HUES64 (cell line): Measurements from ENCODE around the gene GPC6.
A peak's percentile ranks its signal among the peaks of the same experiment; 100 is the strongest.

ENCODE experiments used
- H3K27ac ChIP-seq: 2 replicates; pipeline ENCODE4 v1.7.0; 2013; ENCODE audit warnings: low read depth, low read length, inconsistent platforms
- H3K27me3 ChIP-seq: 2 replicates; pipeline ENCODE4 v1.6.1; 2013; ENCODE audit warnings: mild to moderate bottlenecking, low read length; ENCODE audit not compliant: insufficient read depth
- H3K36me3 ChIP-seq: 2 replicates; pipeline ENCODE4 v1.6.1; 2013; ENCODE audit warnings: mild to moderate bottlenecking, low read length; ENCODE audit not compliant: insufficient read depth
- H3K4me1 ChIP-seq: 2 replicates; pipeline ENCODE4 v1.6.1; 2013; ENCODE audit warnings: mild to moderate bottlenecking, low read length, moderate library complexity; ENCODE audit not compliant: insufficient read depth
- H3K4me3 ChIP-seq: 2 replicates; pipeline ENCODE4 v1.5.1; 2013; ENCODE audit warnings: mild to moderate bottlenecking, low read length, moderate library complexity
- H3K9ac ChIP-seq: 2 replicates; pipeline ENCODE4 v1.6.1; 2013; ENCODE audit warnings: mild to moderate bottlenecking, low read depth, low read length
- H3K9me3 ChIP-seq: 2 replicates; pipeline ENCODE4 v1.6.1; 2013; ENCODE audit warnings: low read depth, low read length; ENCODE audit not compliant: insufficient read depth
- WGBS: fragments of 150-250, 120-280 bp; methylation state at CpG from one replicate; pipeline ENCODE4 v1.1.7; 2013; ENCODE audit warnings: missing lambda C conversion rate; 5-methylcytosine and 5-hydroxymethylcytosine counted together

GPC6 gene

DNA sequence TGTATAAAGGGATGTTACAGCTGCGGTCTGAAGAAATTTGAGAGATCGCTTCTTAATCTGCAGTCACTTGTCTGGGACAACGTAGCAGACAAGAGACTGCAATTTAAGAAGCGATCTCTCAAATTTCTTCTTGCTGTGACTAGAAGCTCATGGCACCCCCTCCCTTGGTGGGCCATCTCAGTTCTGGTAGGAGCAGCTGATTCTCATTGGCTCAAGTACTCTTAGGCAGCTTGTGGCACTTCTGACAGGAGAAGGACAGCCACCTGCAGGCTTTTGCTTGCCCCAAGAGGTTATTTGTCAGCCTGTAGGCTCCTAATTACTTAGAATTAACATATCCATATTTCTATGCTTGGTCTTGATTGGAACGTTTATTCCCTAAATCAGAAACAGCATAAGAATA, 749.9 kb downstream of the GPC6 start:
- WGBS = 93% methylated on average over 5 of the region's 5 CpGs
- no peak overlapping the region for H3K4me3 ChIP-seq
- no peaks in the 10 kb centered on the region for H3K36me3 ChIP-seq
- no peaks in the 10 kb centered on the region for H3K27me3 ChIP-seq
- 0 out of 2 replicates have a peak, but pooled peaks cover 6% of the 10 kb centered on the region for H3K9me3 ChIP-seq
- no peak overlapping the region for H3K27ac ChIP-seq
- H3K9ac ChIP-seq = no peak overlapping the region
- no peaks in the 10 kb centered on the region; the same call in 1 of the 2 replicates for H3K4me1 ChIP-seq

DNA sequence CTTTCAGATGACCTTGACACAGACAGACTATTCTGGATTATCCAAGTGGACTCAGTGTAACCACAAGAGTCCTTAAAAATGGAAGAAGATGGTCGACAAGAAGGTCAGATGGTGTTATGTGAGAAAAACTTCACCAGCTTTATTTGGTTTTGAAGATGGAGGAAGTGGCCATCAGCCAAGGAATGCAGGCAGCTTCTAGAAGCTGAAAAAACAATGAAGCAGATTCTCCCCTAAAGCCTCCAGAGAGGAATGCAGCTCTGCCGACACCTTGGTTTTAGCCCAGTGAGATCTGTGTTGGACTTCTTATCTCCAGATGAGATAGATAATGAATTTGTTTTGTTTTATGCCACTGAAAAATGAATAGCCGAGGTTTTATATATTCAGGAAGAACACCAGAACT, 751.4 kb downstream of the GPC6 start:
- Histone ChIP-seq H3K36me3 (no peaks in the 10 kb centered on the region), H3K4me3 (no peak overlapping the region), H3K4me1 (no peaks in the 10 kb centered on the region), H3K9me3 (0 out of 2 replicates have a peak, but pooled peaks cover 6% of the 10 kb centered on the region), H3K27me3 (no peaks in the 10 kb centered on the region), H3K27ac (no peak overlapping the region), H3K9ac (no peak overlapping the region)
- WGBS = 93% methylated on average over 3 of the region's 3 CpGs

DNA sequence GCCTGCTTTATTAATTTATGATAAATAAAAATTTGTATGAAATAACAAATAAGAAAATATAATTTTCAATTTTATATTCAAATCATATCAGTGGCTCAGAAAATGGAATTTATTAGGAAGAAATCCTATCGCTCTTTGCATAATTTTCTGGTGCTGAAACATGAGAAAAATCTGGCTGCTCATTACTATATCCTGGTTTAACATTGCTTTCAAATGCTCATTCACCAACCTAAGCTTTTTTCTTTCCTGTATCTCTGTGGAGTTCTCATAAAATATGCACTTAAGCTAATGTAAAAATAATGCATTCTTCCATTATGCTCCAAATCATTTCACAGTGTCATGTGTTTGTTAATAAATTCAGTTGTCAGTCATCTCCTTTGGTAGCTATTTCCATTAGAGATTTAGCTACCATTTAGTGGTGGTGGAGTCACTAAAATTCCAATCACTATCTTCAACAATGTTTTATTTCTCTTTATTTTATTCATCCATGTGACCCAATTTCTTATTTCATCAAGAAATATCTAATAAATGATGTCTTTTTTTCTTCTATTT, 754.9 kb downstream of the GPC6 start:
- H3K4me1 ChIP-seq = peaks cover 15% of the 10 kb centered on the region; the same call in 1 of the 2 replicates
- no peak overlapping the region for H3K4me3 ChIP-seq
- H3K9ac ChIP-seq = no peak overlapping the region
- 100% methylated on average over 1 of the region's 1 CpG for WGBS
- H3K27me3 ChIP-seq = no peaks in the 10 kb centered on the region
- no peak overlapping the region for H3K27ac ChIP-seq
- H3K9me3 ChIP-seq = 0 out of 2 replicates have a peak, but pooled peaks cover 6% of the 10 kb centered on the region
- H3K36me3 ChIP-seq = no peaks in the 10 kb centered on the region

DNA sequence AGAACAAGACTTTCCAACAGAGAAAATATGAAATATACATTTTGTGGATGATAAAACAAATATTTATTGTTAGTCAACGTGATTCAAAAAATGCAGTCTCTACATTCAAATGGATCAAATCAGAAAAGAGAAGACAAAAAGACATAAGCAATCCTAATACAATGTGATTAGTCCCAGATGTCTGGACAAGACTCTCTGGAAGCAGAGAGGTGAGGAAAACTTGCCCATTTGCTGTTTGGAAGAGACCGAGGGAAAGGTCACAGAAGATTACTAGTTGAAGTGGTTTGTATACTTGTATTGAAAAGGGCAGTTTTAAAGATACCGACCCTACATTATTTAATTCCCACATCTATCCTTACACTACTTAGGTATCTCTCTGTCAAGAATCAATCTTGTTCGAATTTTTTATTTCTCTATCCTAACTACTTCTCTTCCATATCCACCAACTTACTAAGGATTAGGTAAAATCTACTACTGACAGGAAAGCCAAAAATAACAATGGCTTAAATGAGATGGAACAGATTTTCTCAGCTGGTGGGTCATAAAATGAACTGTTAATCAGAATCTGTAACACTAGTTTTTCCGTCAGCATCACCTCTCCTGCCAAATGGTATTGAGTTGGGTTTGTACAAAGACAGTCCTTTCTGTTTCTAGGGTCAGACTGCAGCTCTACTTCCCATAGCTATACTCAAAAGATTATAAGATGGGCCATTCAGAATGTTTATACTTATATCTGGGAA, 755.7 kb downstream of the GPC6 start:
- Histone ChIP-seq H3K4me3 (no peak overlapping the region), H3K4me1 (peaks cover 15% of the 10 kb centered on the region; the same call in 1 of the 2 replicates), H3K36me3 (no peaks in the 10 kb centered on the region), H3K27ac (no peak overlapping the region), H3K27me3 (no peaks in the 10 kb centered on the region), H3K9ac (no peak overlapping the region), H3K9me3 (0 out of 2 replicates have a peak, but pooled peaks cover 6% of the 10 kb centered on the region)
- WGBS = 92% methylated on average over 5 of the region's 5 CpGs

DNA sequence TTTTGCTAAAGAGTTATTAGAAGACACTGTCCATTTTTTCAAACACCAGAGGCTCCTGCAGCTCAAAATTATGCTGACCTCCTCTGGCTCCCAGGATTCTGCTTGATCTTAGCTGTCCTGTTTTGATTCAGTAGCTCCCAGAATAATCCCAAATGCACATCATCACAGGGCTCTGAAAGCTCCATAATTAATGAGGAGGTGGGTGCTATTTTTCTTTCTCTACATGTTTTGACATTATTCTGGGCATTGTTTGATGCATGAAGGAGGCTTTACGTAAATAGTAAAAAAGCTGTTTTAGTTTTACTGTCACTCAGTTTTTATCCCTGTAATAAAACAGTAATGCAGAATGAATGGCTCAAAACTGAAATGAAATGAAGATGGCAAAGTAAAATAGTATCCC, 757.4 kb downstream of the GPC6 start:
- Histone ChIP-seq H3K9ac (no peak overlapping the region), H3K36me3 (no peaks in the 10 kb centered on the region), H3K27me3 (no peaks in the 10 kb centered on the region), H3K9me3 (no peaks in the 10 kb centered on the region), H3K27ac (no peak overlapping the region), H3K4me1 (peaks cover 15% of the 10 kb centered on the region; the same call in 1 of the 2 replicates), H3K4me3 (no peak overlapping the region)
- 100% methylated on average over 1 of the region's 1 CpG for WGBS

DNA sequence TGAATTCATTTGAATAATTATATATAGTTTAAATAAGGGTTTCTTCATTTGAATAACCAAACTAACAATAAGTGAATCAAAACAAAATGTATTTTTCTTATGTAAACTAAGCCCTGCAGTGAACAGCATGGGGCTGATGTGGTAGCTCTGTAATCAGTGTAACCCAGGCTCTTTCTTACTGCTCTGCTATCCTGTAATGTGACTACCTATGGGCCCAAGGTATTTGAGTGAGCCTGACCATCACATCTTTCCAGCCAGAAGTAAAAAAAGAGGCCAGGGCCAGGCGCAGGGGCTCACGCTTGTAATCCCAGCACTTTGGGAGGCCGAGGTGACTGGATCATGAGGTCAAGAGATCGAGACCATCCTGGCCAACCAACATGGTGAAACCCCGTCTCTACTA, 758.3 kb downstream of the GPC6 start:
- Histone ChIP-seq H3K36me3 (no peaks in the 10 kb centered on the region), H3K4me1 (peaks cover 15% of the 10 kb centered on the region; the same call in 1 of the 2 replicates), H3K4me3 (no peak overlapping the region), H3K9ac (no peak overlapping the region), H3K9me3 (no peaks in the 10 kb centered on the region), H3K27ac (peak overlapping the region; percentile 0; the same call in 1 of the 2 replicates), H3K27me3 (no peaks in the 10 kb centered on the region)
- WGBS = 64% methylated on average over 5 of the region's 5 CpGs

DNA sequence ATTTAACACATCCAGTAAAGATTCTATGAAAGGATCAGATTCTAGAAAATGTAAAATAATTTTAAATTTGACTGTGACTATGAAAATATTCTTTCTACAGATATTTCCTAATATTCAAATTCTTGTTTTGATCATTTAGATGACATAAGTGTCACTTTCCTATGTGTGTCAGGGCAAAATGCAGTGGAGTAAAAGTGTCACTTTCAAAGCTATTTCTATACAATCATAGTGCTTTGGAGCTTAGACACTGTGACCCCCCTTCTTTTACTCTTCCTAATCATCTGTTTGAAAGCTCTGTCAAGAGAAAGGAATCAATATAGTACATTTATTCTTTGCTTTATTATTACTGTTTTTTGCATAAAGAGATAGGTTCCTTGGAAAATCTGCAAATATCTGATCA, 760.9 kb downstream of the GPC6 start:
- H3K36me3 ChIP-seq = no peaks in the 10 kb centered on the region
- no peaks in the 10 kb centered on the region for H3K27me3 ChIP-seq
- no peak overlapping the region for H3K27ac ChIP-seq
- peaks cover 15% of the 10 kb centered on the region; the same call in 1 of the 2 replicates for H3K4me1 ChIP-seq
- H3K9ac ChIP-seq = no peak overlapping the region
- H3K4me3 ChIP-seq = no peak overlapping the region
- H3K9me3 ChIP-seq = no peaks in the 10 kb centered on the region

DNA sequence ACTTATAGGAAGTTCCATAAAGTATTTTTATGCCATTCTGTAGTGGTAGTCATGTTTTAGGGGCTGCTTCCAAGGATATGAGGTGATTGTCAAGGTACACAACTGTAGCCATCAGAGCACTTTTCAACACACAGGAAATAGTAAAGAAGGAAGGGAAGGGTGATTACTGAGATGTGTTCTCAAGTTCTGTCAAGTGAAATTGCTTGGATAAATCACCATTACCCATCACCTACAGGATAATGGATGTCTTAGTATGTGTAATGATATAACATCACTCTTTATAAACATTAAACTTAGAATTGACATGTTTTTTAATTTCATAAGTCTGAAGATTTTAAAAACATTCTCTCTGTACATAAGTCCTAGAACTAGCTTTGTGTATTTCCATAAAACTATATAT, 765.0 kb downstream of the GPC6 start:
- Histone ChIP-seq H3K27me3 (no peaks in the 10 kb centered on the region), H3K9ac (no peak overlapping the region), H3K4me3 (no peak overlapping the region), H3K36me3 (no peaks in the 10 kb centered on the region), H3K9me3 (no peaks in the 10 kb centered on the region), H3K4me1 (no peaks in the 10 kb centered on the region), H3K27ac (no peak overlapping the region)

DNA sequence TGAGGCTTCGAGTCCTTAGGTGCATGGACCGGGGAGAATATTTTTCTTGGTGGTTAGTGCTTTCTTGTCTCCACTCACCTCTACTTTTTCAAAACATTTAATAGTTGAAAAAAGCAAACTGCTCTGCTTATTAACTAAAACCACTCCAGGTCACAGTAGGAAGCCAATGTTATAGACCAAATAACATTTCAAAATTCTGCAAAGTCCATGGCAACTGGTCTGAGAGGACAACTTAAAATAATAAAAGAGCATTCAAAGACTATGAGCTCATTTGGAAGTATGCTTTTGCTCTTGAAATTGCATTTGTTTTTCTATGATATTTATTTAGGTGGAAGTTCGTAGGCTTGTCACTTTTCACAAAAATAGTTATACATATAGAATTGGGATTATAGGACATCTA, 769.9 kb downstream of the GPC6 start:
- no peaks in the 10 kb centered on the region for H3K9me3 ChIP-seq
- no peaks in the 10 kb centered on the region for H3K27me3 ChIP-seq
- H3K9ac ChIP-seq = no peak overlapping the region
- H3K4me3 ChIP-seq = no peak overlapping the region
- WGBS = 88% methylated on average over 2 of the region's 3 CpGs
- H3K36me3 ChIP-seq = no peaks in the 10 kb centered on the region
- H3K4me1 ChIP-seq = no peaks in the 10 kb centered on the region
- H3K27ac ChIP-seq = no peak overlapping the region

DNA sequence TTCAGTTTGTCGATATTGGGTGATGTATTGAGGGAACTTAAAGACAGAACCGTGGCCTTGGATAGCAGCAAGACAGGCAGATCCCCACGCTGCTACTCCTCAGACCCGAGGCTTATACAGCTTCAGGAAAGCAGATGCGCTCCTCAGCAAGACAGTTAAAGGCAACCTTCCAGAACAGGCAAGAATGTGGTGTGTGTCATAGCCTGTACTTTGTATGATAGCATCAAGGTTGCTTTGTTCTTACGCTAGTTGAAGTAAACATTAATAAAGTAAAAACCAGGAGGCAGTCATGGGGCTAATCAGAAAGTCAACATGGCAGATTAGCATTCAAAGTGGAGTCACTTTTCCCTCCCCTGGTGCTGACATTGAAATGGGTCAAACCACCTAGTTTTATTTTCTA, 779.7 kb downstream of the GPC6 start:
- 90% methylated on average over 6 of the region's 6 CpGs for WGBS
- Histone ChIP-seq H3K9me3 (no peaks in the 10 kb centered on the region), H3K27me3 (no peaks in the 10 kb centered on the region), H3K9ac (no peak overlapping the region), H3K27ac (no peak overlapping the region), H3K4me1 (no peaks in the 10 kb centered on the region; the same call in 1 of the 2 replicates), H3K4me3 (no peak overlapping the region), H3K36me3 (no peaks in the 10 kb centered on the region)

DNA sequence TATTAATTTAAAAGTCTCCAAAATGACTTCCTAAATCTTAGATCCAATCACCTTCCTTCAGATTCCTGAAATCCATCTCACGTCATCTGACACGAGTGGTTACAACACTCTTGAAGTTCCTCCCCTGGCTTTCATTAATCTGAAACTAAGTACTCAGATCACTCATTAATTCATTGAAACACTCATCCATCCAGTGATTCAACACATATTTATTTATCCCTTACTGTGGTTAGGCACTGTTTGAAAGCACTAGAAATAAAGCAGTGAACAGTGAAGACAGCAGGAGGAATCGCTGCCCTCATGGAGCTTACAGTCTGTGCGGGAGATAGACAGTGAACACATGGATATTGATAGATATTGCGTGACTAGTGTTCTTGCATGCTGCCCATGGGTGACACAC, 780.5 kb downstream of the GPC6 start:
- Histone ChIP-seq H3K27ac (no peak overlapping the region), H3K27me3 (no peaks in the 10 kb centered on the region), H3K9ac (no peak overlapping the region), H3K36me3 (no peaks in the 10 kb centered on the region), H3K4me1 (no peaks in the 10 kb centered on the region; the same call in 1 of the 2 replicates), H3K9me3 (no peaks in the 10 kb centered on the region), H3K4me3 (no peak overlapping the region)
- 96% methylated on average over 5 of the region's 5 CpGs for WGBS
